GM18526 (cell line): ENCODE data around the gene DAB2IP.

Experiments
- POLR2A ChIP-seq: IDR thresholded peaks from 3 replicates; pipeline ENCODE4 v1.6.1; 2011; ENCODE audit not compliant: insufficient read length; ENCODE audit errors: extremely low read depth

The DAB2IP gene

GRCh38 chr9:121744002-121744686, 92.7 kb downstream of the DAB2IP start:
- no peak for TF ChIP-seq POLR2A

GRCh38 chr9:121744687-121745395, 93.4 kb downstream of the DAB2IP start:
- no peak for TF ChIP-seq POLR2A

GRCh38 chr9:121745396-121745695, 93.9 kb downstream of the DAB2IP start:
- no peak for TF ChIP-seq POLR2A

GRCh38 chr9:121746411-121746810, 95.0 kb downstream of the DAB2IP start:
- TF ChIP-seq POLR2A, result no peak

GRCh38 chr9:121746866-121747265, 95.4 kb downstream of the DAB2IP start:
- TF ChIP-seq POLR2A, result no peak

GRCh38 chr9:121748074-121748473, 96.6 kb downstream of the DAB2IP start:
- no peak for TF ChIP-seq POLR2A

GRCh38 chr9:121748727-121749423, 97.4 kb downstream of the DAB2IP start:
- no peak for TF ChIP-seq POLR2A

- no peak for TF ChIP-seq POLR2A
Measured at GRCh38 chr9:121749614-121750013, 98.2 kb downstream of the DAB2IP start.

GRCh38 chr9:121750259-121750714, 98.9 kb downstream of the DAB2IP start:
- TF ChIP-seq POLR2A, result no peak

- TF ChIP-seq POLR2A, result no peak
Measured at GRCh38 chr9:121750715-121751623, 99.5 kb downstream of the DAB2IP start.

GRCh38 chr9:121751686-121752445, 100.4 kb downstream of the DAB2IP start:
- no peak for TF ChIP-seq POLR2A

GRCh38 chr9:121752929-121753328, 101.5 kb downstream of the DAB2IP start:
- TF ChIP-seq POLR2A, result no peak

GRCh38 chr9:121753802-121754654, 102.6 kb downstream of the DAB2IP start:
- no peak for TF ChIP-seq POLR2A
